ENCODE results near the gene HEXB. TPM values are rescaled to one million over a fixed set of nuclear protein-coding genes. Genes with fewer than 3 reads are reported as not detected.

Gene HEXB
- total and polyA plus RNA-seq, 2 of the 8 experiments (the other 6 are each of a cell fraction or from before 2014, with no cell fraction given): 39.7 to 69.2 TPM

- TF ChIP-seq CHD2 (IDR thresholded peaks at IDR 0.05; ENCODE audit: low read length): no peak
- TF ChIP-seq POU5F1 (IDR thresholded peaks at IDR 0.05; ENCODE audit: low read depth, low read length): no peak
- no peak for TF ChIP-seq E2F6 (IDR thresholded peaks at IDR 0.05)
These were observed 32.5 kb upstream of the HEXB start (continued) for GRCh38 chr5:74652576-74652975.
